HepG2 (cell line): ENCODE measurements around the gene FAM174C. TPM values are rescaled to one million over a fixed set of nuclear protein-coding genes. Genes with fewer than 3 reads are reported as not detected.

Experiments
- ADNP ChIP-seq: sonication (generic); formaldehyde crosslinking; IDR thresholded peaks from 2 replicates; pipeline ENCODE4 v1.4.0; 2020; ENCODE audit warnings: missing genetic modification reagents
- ATM ChIP-seq: fragments of 450-650 bp; IDR thresholded peaks from 2 replicates; pipeline ENCODE4 v1.7.1; 2017; ENCODE audit warnings: mild to moderate bottlenecking, borderline replicate concordance
- FOXC1 ChIP-seq: sonication (generic); formaldehyde crosslinking; IDR thresholded peaks from 2 replicates; pipeline ENCODE4 v1.8.0; 2022; ENCODE audit warnings: mild to moderate bottlenecking, missing genetic modification reagents, borderline replicate concordance
- HMGXB3 ChIP-seq: sonication (generic); formaldehyde crosslinking; IDR thresholded peaks from 2 replicates; pipeline ENCODE4 v1.4.0; 2020; ENCODE audit warnings: missing genetic modification reagents, borderline replicate concordance
- KLF11 ChIP-seq: IDR thresholded peaks from 2 replicates; pipeline ENCODE4 v1.6.1; 2016; ENCODE audit warnings: missing compliant biosample characterization
- MEF2D ChIP-seq: sonication (generic); formaldehyde crosslinking; IDR thresholded peaks from 2 replicates; pipeline ENCODE4 v1.5.1; 2020; ENCODE audit warnings: mild to moderate bottlenecking, missing genetic modification reagents
- MTERF4 ChIP-seq: sonication (generic); formaldehyde crosslinking; IDR thresholded peaks from 2 replicates; pipeline ENCODE4 v1.8.0; 2023; ENCODE audit warnings: mild to moderate bottlenecking, missing genetic modification reagents
- NFKB2 ChIP-seq: sonication (generic); formaldehyde crosslinking; IDR thresholded peaks from 2 replicates; pipeline ENCODE4 v1.4.0; 2020; ENCODE audit warnings: missing genetic modification reagents, borderline replicate concordance
- THAP11 ChIP-seq: IDR thresholded peaks from 2 replicates; pipeline ENCODE4 v1.6.1; 2016; ENCODE audit warnings: missing biosample characterization, missing genetic modification reagents
- THAP7 ChIP-seq: sonication (generic); formaldehyde crosslinking; IDR thresholded peaks from 2 replicates; pipeline ENCODE4 v1.8.1; 2023; ENCODE audit warnings: mild to moderate bottlenecking, missing genetic modification reagents
- ZBTB37 ChIP-seq: sonication (generic); formaldehyde crosslinking; IDR thresholded peaks from 2 replicates; pipeline ENCODE4 v1.4.0; 2020; ENCODE audit warnings: mild to moderate bottlenecking, missing genetic modification reagents
- ZNF121 ChIP-seq: sonication (generic); formaldehyde crosslinking; IDR thresholded peaks from 2 replicates; pipeline ENCODE4 v1.5.0; 2020; ENCODE audit warnings: mild to moderate bottlenecking, missing genetic modification reagents
- ZNF235 ChIP-seq: sonication (generic); formaldehyde crosslinking; IDR thresholded peaks from 2 replicates; pipeline ENCODE4 v1.8.1; 2023; ENCODE audit warnings: mild to moderate bottlenecking, missing genetic modification reagents, borderline replicate concordance
- ZNF33B ChIP-seq: sonication (generic); formaldehyde crosslinking; IDR thresholded peaks from 2 replicates; pipeline ENCODE4 v1.5.1; 2020; ENCODE audit warnings: mild to moderate bottlenecking, missing genetic modification reagents
- ZNF343 ChIP-seq: sonication (generic); formaldehyde crosslinking; IDR thresholded peaks from 2 replicates; pipeline ENCODE4 v1.4.0; 2020; ENCODE audit warnings: mild to moderate bottlenecking, missing genetic modification reagents
- ZNF430 ChIP-seq: sonication (generic); formaldehyde crosslinking; IDR thresholded peaks from 2 replicates; pipeline ENCODE4 v1.9.0; 2021; ENCODE audit warnings: mild to moderate bottlenecking, missing genetic modification reagents
- ZNF724P ChIP-seq: sonication (generic); formaldehyde crosslinking; IDR thresholded peaks from 2 replicates; pipeline ENCODE4 v1.8.0; 2022; ENCODE audit warnings: missing genetic modification reagents, borderline replicate concordance
- ZNF768 ChIP-seq: sonication (generic); formaldehyde crosslinking; IDR thresholded peaks from 2 replicates; pipeline ENCODE4 v1.4.0; 2020; ENCODE audit warnings: missing genetic modification reagents
- polyA plus RNA-seq, 8 experiments: library from polyadenylated mRNA; depleted of rRNA in 3 of 8; stranded (reverse) in 7 of 8; unstranded in 1 of 8; fragments of >200 nt; fragmentation: Illumina TruSeq in 4 of 8; extraction: Trizol in 4 of 8; gene quantifications; 2 replicates each; pipeline versions ENCODE4 v1.2.1 to v1.2.3, GENCODE V29; 2011 to 2016; ENCODE audit warnings: low read depth in 4 of 8, missing spikeins in 1 of 8, mixed read lengths in 1 of 8; ENCODE audit not compliant: insufficient read depth in 1 of 8
- total RNA-seq, 5 experiments: library from RNA; depleted of rRNA; stranded (reverse); fragments of >200 nt; fragmentation: Illumina TruSeq; extraction: Trizol; gene quantifications; 2 replicates each; pipeline ENCODE4 v1.2.3, GENCODE V29; 2016; ENCODE audit warnings: low read depth in 1 of 5
- TF ChIP-seq, protein P1 (sequence below), 2 experiments: sonication (generic) in 1 of 2; formaldehyde crosslinking in 1 of 2; IDR thresholded peaks; 2 replicates each; pipeline versions ENCODE4 v1.4.0 to v1.6.1; 2018 to 2020; ENCODE audit warnings: missing genetic modification reagents in 2 of 2, borderline replicate concordance in 1 of 2, low read depth in 1 of 2, mild to moderate bottlenecking in 1 of 2, missing biosample characterization in 1 of 2

Gene FAM174C
- total and polyA plus RNA-seq, 2 of the 13 experiments (the other 11 are each of a cell fraction or from before 2014, with no cell fraction given) = 19.5 to 31.3 TPM

GRCh38 chr19:1313695-1314613, 38.6 kb downstream of the FAM174C start (continued):
- TF ChIP-seq HMGXB3 (CRISPR knock-in tag) (no peak), ZNF343 (CRISPR knock-in tag) (no peak), ZNF121 (CRISPR knock-in tag) (peak; percentile 55; the same call in 1 of the 2 replicates), ZNF724P (CRISPR knock-in tag) (no peak), NFKB2 (CRISPR knock-in tag) (peak; percentile 45; the same call in 1 of the 2 replicates), KLF11 (CRISPR knock-in tag) (no peak), ZNF430 (no peak), THAP11 (CRISPR knock-in tag) (no peak), ZNF235 (CRISPR knock-in tag) (no peak), THAP7 (CRISPR knock-in tag) (no peak), FOXC1 (0 out of 2 replicates have a peak, but pooled peaks have one; percentile 45), ADNP (peak; percentile 44; the same call in 1 of the 2 replicates), ZBTB37 (CRISPR knock-in tag) (no peak), ATM (no peak), MEF2D (CRISPR knock-in tag) (no peak), MTERF4 (CRISPR knock-in tag) (no peak), ZNF768 (CRISPR knock-in tag) (peak; percentile 13; the same call in 1 of the 2 replicates), ZNF33B (CRISPR knock-in tag) (no peak)
- TF ChIP-seq, protein P1, sequence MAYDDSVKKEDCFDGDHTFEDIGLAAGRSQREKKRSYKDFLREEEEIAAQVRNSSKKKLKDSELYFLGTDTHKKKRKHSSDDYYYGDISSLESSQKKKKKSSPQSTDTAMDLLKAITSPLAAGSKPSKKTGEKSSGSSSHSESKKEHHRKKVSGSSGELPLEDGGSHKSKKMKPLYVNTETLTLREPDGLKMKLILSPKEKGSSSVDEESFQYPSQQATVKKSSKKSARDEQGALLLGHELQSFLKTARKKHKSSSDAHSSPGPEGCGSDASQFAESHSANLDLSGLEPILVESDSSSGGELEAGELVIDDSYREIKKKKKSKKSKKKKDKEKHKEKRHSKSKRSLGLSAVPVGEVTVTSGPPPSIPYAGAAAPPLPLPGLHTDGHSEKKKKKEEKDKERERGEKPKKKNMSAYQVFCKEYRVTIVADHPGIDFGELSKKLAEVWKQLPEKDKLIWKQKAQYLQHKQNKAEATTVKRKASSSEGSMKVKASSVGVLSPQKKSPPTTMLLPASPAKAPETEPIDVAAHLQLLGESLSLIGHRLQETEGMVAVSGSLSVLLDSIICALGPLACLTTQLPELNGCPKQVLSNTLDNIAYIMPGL (CRISPR knock-in tag; IDR thresholded peaks at IDR 0.05; ENCODE audit: borderline replicate concordance in 1 of 2, low read depth in 1 of 2) = no peak
- TF ChIP-seq, all 625 proteins: peak for 12
